Astrocyte (in vitro differentiated cells and primary cell): ENCODE data around the gene ZNF385B. TPM values are rescaled to one million over a fixed set of nuclear protein-coding genes. Genes with fewer than 3 reads are reported as not detected.

Experiments
- DNase-seq: peaks from one replicate; pipeline ENCODE4 v3.0.0-alpha.2; 2010; ENCODE audit warnings: low read depth
- FAIRE-seq: peaks from 2 replicates; lab custom pipeline; 2011; peaks lifted over from hg19 to GRCh38; lab: Jason Lieb, UNC
- H2AFZ ChIP-seq: 2 replicates; pipeline ENCODE4 v1.6.0; 2012; ENCODE audit warnings: low read depth, low read length, inconsistent platforms
- H3K27ac ChIP-seq: 2 replicates; pipeline ENCODE4 v1.5.1; 2011; ENCODE audit warnings: low read depth, low read length, inconsistent platforms
- H3K27me3 ChIP-seq: 2 replicates; pipeline ENCODE4 v1.6.0; 2011; ENCODE audit warnings: low read length, inconsistent platforms; ENCODE audit not compliant: insufficient read depth
- H3K36me3 ChIP-seq: 2 replicates; pipeline ENCODE4 v1.5.1; 2011; ENCODE audit warnings: low read length, inconsistent platforms; ENCODE audit not compliant: insufficient read depth
- H3K4me1 ChIP-seq: 2 replicates; pipeline ENCODE4 v1.5.1; 2011; ENCODE audit warnings: low read length, inconsistent platforms; ENCODE audit not compliant: insufficient read depth
- H3K4me2 ChIP-seq: 2 replicates; pipeline ENCODE4 v1.6.0; 2012; ENCODE audit warnings: low read length, inconsistent platforms
- H3K4me3 ChIP-seq: 2 replicates; pipeline ENCODE4 v1.5.1; 2011; ENCODE audit warnings: low read depth, mild to moderate bottlenecking, low read length, inconsistent platforms; ENCODE audit not compliant: insufficient read depth
- H3K79me2 ChIP-seq: 2 replicates; pipeline ENCODE4 v1.6.0; 2012; ENCODE audit warnings: mild to moderate bottlenecking, low read length, inconsistent platforms; ENCODE audit not compliant: insufficient read depth
- H3K9ac ChIP-seq: 2 replicates; pipeline ENCODE4 v1.6.0; 2012; ENCODE audit warnings: mild to moderate bottlenecking, low read length, inconsistent platforms
- H3K9me3 ChIP-seq: 2 replicates; pipeline ENCODE4 v1.5.1; 2012; ENCODE audit warnings: low read depth, mild to moderate bottlenecking, low read length, inconsistent platforms; ENCODE audit not compliant: insufficient read depth
- H4K20me1 ChIP-seq: 2 replicates; pipeline ENCODE4 v1.6.0; 2012; ENCODE audit warnings: low read length, inconsistent platforms; ENCODE audit not compliant: insufficient read depth
- H3K27ac Mint-ChIP-seq: one replicate; pipeline ENCODE4 v1.8.0; 2021; ENCODE audit warnings: mild to moderate bottlenecking, mixed read lengths; ENCODE audit not compliant: unreplicated experiment
- H3K27me3 Mint-ChIP-seq: one replicate; pipeline ENCODE4 v1.8.0; 2021; ENCODE audit warnings: low read depth, mixed read lengths; ENCODE audit not compliant: unreplicated experiment
- H3K36me3 Mint-ChIP-seq: one replicate; pipeline ENCODE4 v1.8.0; 2021; ENCODE audit warnings: low read depth, mixed read lengths; ENCODE audit not compliant: unreplicated experiment
- H3K4me1 Mint-ChIP-seq: one replicate; pipeline ENCODE4 v1.8.0; 2021; ENCODE audit warnings: low read depth, mixed read lengths; ENCODE audit not compliant: unreplicated experiment
- H3K4me3 Mint-ChIP-seq: one replicate; pipeline ENCODE4 v1.8.0; 2021; ENCODE audit warnings: mild to moderate bottlenecking, moderate library complexity, mixed read lengths; ENCODE audit not compliant: unreplicated experiment
- H3K9me3 Mint-ChIP-seq: one replicate; pipeline ENCODE4 v1.8.0; 2021; ENCODE audit warnings: mild to moderate bottlenecking, mixed read lengths; ENCODE audit not compliant: unreplicated experiment
- CTCF ChIP-seq: IDR thresholded peaks from 2 replicates; pipeline ENCODE4 v1.5.1; 2011; ENCODE audit warnings: low read depth, mild to moderate bottlenecking, inconsistent platforms, low read length, moderate library complexity; ENCODE audit not compliant: insufficient read depth
- EZH2 ChIP-seq: IDR thresholded peaks from 2 replicates; pipeline ENCODE4 v1.6.1; 2012; ENCODE audit warnings: mild to moderate bottlenecking, low read length, inconsistent platforms; ENCODE audit not compliant: insufficient read depth
- total RNA-seq: library from RNA; stranded (reverse); gene quantifications from 2 replicates; pipeline ENCODE4 v1.2.1, GENCODE V29; 2021

The ZNF385B gene
- total RNA-seq, 1 donor from 2014 or later = 0.27 TPM

DNA sequence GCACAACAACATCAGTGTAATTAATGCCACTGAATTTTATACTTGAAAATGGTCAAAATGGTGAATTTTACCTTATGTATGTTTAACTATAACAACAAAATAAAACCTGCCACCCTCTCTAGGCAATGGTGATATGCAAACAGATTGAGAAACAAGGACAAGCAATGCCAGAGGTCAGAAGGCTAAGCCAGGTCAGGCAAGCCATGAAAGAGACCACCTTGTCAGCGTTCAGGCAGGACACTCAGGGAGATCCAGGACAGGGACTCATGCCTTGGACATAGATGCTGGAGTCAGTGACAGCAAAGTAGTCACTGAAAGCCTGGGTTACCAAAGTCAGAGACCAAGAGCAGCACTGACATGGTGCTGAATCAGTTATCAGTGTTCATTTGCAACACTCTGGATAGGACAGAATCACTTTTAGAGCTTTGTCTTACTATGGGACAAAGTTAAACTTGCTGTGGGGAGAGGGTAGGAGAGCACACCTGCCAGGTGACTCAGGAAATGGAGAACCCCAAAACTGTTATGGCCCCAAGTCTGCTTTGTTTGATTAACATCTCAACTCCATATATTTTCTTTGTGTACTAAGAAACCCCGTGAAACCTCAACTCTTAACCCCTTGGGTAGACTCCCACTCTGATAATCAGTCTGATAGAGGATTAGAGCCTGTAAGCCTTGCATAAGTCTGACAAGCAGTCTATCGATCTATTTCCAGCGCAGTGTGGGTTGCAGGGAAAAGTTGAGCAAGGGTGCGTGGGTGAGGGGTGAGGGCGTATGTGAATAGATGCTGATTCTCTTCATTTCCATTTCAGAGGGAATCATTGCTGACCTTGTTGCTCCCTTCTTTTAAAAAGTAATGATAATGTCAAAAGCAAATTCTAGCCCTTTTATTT is 48.7 kb upstream of the ZNF385B start:
- H3K27ac ChIP-seq = no peak overlapping the region
- H4K20me1 ChIP-seq = no peaks in the 10 kb centered on the region
- Mint-ChIP-seq H3K27ac (no peak overlapping the region), H3K4me3 (no peak overlapping the region), H3K9me3 (no peaks in the 10 kb centered on the region), H3K27me3 (no peaks in the 10 kb centered on the region), H3K36me3 (no peaks in the 10 kb centered on the region), H3K4me1 (no peaks in the 10 kb centered on the region)
- no peak overlapping the region for H3K4me3 ChIP-seq
- DNase-seq (no peak), FAIRE-seq (no peak)
- no peaks in the 10 kb centered on the region for H3K79me2 ChIP-seq
- H3K36me3 ChIP-seq = no peaks in the 10 kb centered on the region
- no peak overlapping the region for H3K4me2 ChIP-seq
- H3K27me3 ChIP-seq = no peaks in the 10 kb centered on the region
- no peaks in the 10 kb centered on the region for H3K9me3 ChIP-seq
- TF ChIP-seq CTCF (no peak), EZH2 (no peak)
- no peak overlapping the region for H2AFZ ChIP-seq
- no peaks in the 10 kb centered on the region for H3K4me1 ChIP-seq
- H3K9ac ChIP-seq = no peak overlapping the region

DNA sequence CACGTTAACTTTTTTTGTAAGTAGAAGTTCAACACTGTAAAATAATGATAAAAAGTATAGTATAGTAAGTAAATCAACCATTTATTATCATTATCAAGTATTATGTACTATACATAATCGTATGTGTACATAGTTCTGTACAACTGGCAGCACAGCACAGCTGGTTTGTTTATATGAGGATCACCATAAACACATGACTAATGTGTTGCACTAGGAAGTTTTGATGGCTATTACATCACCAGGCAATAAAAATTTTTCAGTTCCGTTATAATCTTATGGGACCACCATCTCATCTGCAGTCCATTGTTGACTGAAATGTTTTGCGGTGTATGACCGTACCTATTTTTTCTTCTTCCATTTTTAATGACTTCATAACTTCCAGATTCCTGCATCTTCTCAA is 39.2 kb upstream of the ZNF385B start:
- H3K4me1 ChIP-seq = no peaks in the 10 kb centered on the region
- Mint-ChIP-seq H3K27me3 (peaks cover 2% of the 10 kb centered on the region), H3K4me1 (no peaks in the 10 kb centered on the region), H3K27ac (no peak overlapping the region), H3K4me3 (no peak overlapping the region), H3K36me3 (no peaks in the 10 kb centered on the region), H3K9me3 (peaks cover 7% of the 10 kb centered on the region)
- FAIRE-seq = no peak
- DNase-seq = no peak
- H4K20me1 ChIP-seq = no peaks in the 10 kb centered on the region
- H3K27me3 ChIP-seq = no peaks in the 10 kb centered on the region
- H2AFZ ChIP-seq = no peak overlapping the region
- H3K4me2 ChIP-seq = no peak overlapping the region
- no peak overlapping the region for H3K9ac ChIP-seq
- no peaks in the 10 kb centered on the region for H3K36me3 ChIP-seq
- H3K9me3 ChIP-seq = peaks cover 2% of the 10 kb centered on the region
- TF ChIP-seq CTCF (no peak), EZH2 (no peak)
- no peak overlapping the region for H3K27ac ChIP-seq
- no peaks in the 10 kb centered on the region for H3K79me2 ChIP-seq
- no peak overlapping the region for H3K4me3 ChIP-seq

- Mint-ChIP-seq H3K4me3 (no peak overlapping the region), H3K9me3 (peaks cover 7% of the 10 kb centered on the region), H3K36me3 (no peaks in the 10 kb centered on the region), H3K27ac (no peak overlapping the region), H3K27me3 (peaks cover 2% of the 10 kb centered on the region), H3K4me1 (no peaks in the 10 kb centered on the region)
- Histone ChIP-seq H3K4me3 (no peak overlapping the region), H4K20me1 (no peaks in the 10 kb centered on the region), H3K27me3 (no peaks in the 10 kb centered on the region), H3K36me3 (no peaks in the 10 kb centered on the region), H3K9ac (no peak overlapping the region), H3K27ac (no peak overlapping the region), H2AFZ (no peak overlapping the region), H3K79me2 (no peaks in the 10 kb centered on the region), H3K9me3 (peaks cover 2% of the 10 kb centered on the region), H3K4me1 (no peaks in the 10 kb centered on the region), H3K4me2 (no peak overlapping the region)
- no peak for DNase-seq
- FAIRE-seq = no peak
- TF ChIP-seq CTCF (no peak), EZH2 (no peak)
These were observed 38.3 kb upstream of the ZNF385B start for GRCh38 chr2:179899666-179900065.
